GM19025 (cell line): ENCODE data around the gene COL27A1.

Source experiments
- ATAC-seq: cut with Tn5 transposase; IDR thresholded peaks from one replicate; pipeline ENCODE4 v1.9.1; 2021; ENCODE audit warnings: mild to moderate bottlenecking, low read depth, moderate library complexity; ENCODE audit not compliant: unreplicated experiment

COL27A1 gene

GRCh38 chr9:114344188-114344566 is 188.8 kb downstream of the COL27A1 start:
- no peak for ATAC-seq

DNA sequence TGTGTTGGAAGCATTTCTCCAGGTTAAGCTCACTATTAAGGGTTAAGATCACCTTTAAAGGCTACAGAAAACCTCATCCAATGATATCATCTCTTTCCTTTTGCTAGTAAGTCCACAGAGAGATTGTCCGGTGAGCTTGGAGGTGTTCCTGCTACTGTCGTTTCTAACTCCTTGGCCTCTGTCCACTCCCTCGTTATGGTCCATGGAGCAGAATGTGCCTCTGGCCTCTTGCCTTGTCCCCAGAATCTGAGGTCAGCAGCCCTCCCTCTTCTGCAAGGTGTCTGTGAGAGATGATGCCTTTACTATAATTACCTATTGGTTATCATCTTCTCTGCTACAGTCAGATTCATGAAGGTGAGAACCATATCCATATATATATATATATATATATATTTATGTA is 189.4 kb downstream of the COL27A1 start:
- ATAC-seq = no peak

GRCh38 chr9:114345493-114346065 is 190.2 kb downstream of the COL27A1 start:
- no peak for ATAC-seq

DNA sequence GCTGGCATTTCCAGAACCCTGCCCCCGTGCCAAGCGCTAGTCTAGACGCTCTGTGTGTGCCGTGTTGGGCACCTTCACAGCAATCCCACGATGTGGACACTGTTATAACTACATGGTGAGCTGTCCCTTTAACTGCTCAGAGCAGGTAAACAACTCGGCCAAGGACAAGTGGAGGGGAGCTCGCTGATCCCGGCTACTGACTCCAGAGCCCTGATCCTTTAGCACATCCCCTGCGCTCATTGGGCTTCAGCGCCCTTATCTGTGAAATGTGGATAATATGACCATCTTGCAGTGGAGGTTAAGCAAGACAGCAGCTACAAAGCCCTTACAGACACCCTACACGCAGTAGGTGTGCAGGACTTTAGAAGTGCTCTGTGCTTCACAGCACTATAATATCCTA is 190.8 kb downstream of the COL27A1 start:
- no peak for ATAC-seq

DNA sequence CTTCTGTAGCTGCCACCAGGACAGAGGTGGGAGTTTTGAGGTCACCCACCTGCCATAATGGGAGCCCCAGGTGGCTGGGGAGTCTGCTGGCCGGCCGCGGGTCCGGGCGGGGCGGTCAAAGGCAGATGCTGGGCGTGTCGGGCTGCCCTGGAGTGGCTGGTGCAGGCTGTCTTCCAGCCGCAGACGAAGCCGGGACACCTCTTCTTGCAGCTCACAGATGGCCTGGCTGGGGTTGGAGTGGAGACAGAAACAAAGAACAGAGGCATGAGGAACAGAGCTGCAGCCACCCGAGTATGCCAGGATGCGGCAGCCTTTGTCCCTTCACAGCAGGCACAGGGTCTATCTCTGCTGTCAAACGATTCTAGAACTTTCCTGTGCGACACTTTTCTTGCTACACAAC is 192.3 kb downstream of the COL27A1 start:
- no peak for ATAC-seq

DNA sequence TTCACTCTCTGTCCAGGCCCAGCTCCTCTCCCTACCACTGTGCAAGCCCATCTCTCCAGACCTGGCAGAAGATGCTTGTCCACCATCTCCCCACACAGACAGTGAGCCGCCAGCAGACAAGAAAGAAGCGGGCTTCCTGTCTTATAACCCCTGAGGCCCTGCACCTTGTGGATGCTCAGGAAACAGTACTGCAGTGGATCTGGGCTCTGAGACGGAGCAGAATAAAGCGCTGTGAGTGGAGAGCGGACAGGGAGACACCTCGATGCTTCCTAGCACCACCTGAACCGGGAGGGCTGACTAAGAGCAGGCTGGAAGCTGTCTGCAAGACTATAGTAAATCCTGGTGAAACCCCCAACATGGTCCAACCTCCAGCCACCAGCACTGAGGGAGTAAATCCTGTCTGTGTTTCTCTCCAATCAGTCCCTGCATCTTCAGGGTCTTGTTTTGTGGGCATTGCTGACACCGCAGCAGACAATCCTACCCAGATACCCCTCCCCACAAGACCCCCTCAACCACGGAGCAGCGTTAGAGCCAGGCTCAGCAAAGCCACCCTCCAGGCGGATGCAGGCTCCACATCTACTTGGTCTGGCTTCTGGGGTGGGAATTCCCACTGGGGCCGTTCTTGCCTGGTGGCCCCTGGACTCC is 193.0 kb downstream of the COL27A1 start:
- no peak for ATAC-seq

- ATAC-seq = peak; percentile 91
Measured at GRCh38 chr9:114348906-114349482, 193.7 kb downstream of the COL27A1 start.

GRCh38 chr9:114349713-114350480 is 194.6 kb downstream of the COL27A1 start:
- ATAC-seq = no peak

GRCh38 chr9:114350636-114351401 is 195.5 kb downstream of the COL27A1 start:
- ATAC-seq = no peak

DNA sequence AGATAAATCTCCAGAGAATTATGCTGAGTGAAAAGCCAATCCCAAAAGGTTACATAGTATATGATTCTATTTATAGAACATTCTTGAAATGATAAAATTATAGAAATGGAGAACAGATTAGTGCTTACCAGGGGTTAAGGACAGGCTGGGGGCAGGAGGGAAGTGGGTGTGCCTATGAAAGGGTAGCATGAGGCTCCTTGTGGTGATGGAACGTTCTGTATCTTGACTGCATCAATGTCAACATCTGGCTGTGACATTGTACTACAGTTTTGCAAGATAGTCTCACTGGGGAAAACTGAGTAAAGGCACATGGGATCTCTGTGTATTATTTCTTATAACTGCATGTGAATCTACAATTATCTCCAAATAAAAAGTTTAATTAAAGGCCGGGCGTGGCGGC is 196.6 kb downstream of the COL27A1 start:
- no peak for ATAC-seq

DNA sequence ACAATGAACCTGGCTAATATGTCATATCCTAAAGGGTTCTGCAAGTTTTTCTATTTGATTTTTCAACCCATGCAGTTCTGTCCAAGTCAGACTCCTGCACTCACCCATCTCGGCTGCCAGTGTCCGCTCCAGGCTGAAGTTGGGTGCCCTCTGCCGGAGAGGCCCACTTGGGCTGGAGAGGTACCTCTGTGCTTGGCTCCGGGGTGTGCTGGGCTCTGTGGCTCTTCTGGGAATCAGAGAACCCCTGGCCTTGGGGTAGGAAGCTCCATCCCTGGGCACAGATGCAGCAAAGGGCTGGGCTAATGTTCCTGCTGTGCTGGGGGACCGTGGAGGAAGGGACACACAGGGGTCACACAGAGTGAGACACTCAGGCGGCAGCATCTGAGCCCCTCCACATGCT is 200.5 kb downstream of the COL27A1 start:
- ATAC-seq = no peak

DNA sequence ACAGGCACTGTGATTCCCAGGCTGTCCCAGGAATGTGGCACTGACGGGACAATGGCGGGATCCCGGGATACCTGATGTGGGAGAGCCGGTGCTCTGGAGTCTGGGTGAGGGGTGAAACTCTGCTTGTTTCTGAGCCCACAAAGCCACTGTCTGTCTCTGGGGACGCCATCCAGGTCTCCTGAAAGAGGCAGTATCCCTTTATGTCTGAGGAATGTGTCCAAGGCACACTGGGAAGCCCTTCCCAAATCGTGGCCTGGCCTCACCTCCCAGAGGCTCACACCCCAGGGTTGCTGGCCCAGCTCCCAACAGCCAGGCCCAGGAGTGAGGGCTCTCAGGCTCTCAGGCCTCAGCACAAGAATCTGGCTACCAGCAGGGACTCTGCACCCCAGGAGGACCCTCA is 201.5 kb downstream of the COL27A1 start:
- no peak for ATAC-seq

DNA sequence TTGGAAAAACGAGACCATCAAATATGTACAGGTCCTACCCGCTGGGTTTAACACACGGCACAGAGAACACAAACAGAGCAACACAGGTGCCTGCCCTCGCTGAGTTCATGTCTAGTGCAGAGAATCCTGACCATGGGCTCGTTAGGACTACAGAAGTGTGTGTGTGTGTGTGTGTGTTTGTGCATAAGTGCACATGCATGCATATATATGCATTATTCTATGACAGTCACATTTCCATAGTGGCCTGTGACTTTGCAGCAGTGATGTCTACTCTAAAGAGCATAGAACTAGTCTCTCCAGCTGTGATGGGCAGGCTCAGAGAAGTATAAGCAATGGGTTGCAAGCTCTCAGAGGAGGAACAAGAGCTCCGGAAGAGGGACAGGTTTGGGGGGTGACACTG is 202.0 kb downstream of the COL27A1 start:
- ATAC-seq = no peak

- no peak for ATAC-seq
Measured at GRCh38 chr9:114357911-114358328, 202.6 kb downstream of the COL27A1 start.

DNA sequence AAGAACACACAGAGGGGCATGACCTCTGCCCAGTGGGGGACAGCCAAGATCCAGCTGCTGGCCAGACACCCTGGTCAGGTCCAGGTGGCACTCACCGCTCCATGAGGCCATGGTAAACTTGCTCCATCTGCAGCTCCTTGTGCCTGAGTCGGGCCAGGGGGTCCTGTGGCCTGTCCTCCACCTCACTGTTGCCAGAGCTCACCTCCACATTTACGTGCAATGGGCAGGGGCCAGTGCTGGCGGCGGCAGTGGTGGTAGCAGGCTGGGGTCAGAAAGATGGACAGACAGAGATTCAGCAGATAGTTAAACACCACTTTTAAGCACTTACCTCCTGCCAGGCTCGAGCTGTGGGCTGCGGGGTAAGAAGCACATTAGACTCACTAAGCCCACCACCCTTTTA is 204.5 kb downstream of the COL27A1 start:
- no peak for ATAC-seq

DNA sequence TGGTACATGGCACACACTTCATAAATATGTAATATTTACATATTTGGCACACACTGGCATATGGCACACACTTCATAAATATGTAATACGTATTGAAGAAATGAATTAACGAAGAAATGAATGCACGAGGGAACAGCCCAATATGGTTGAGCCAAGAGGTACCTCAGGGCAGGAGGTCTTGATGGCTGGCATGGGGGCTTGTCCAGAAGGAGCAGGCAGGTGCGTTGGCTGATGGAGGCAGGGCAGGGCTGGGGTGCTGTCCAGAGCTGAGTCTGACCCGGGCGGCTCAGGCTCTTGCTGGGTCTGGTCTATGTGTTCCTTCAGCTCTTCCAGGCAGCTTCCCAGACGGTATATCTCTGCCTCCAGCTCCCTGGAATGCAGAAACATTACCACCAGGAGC is 206.2 kb downstream of the COL27A1 start:
- no peak for ATAC-seq
